Keratinocyte (primary cell): ENCODE data around the gene LSM12.

Experiments
- CTCF ChIP-seq, 3 experiments: IDR thresholded peaks in 1 of 3; conservative IDR thresholded peaks in 1 of 3; optimal IDR thresholded peaks in 1 of 3; 2 replicates in 2 of 3; 3 replicates in 1 of 3; pipeline versions ENCODE3 to v1.5.1; 2011; ENCODE audit warnings: low read length in 3 of 3, mild to moderate bottlenecking in 3 of 3, moderate library complexity in 2 of 3, control low read depth in 1 of 3, inconsistent platforms in 1 of 3; ENCODE audit not compliant: insufficient read depth in 2 of 3; ENCODE audit errors: extremely low read depth in 1 of 3
- EZH2 ChIP-seq: IDR thresholded peaks from one replicate; pipeline ENCODE4 v1.6.1; 2012; ENCODE audit warnings: inconsistent platforms, mild to moderate bottlenecking, low read length, moderate library complexity

- TF ChIP-seq CTCF (optimal IDR thresholded peaks at IDR 0.05 in 1 of 3, IDR thresholded peaks at IDR 0.05 in 1 of 3, conservative IDR thresholded peaks at IDR 0.05 in 1 of 3; ENCODE audit: extremely low read depth in 1 of 3, insufficient read depth in 2 of 3, low read length in 3 of 3) (no peak), EZH2 (no peak)
Measured at GRCh38 chr17:44002141-44002848, 64.2 kb downstream of the LSM12 start.
